Lower leg skin (tissue), 3 donors: ENCODE data around the gene WDR5.

Source experiments
- CTCF ChIP-seq, 3 donors: fragments of 450-650 bp; IDR thresholded peaks; one replicate each; pipeline ENCODE4 v1.5.1; 2016; ENCODE audit warnings: antibody characterized with exemption in 3 of 3, mild to moderate bottlenecking in 3 of 3, moderate library complexity in 2 of 3
- POLR2A ChIP-seq, 2 donors: fragments of 450-650 bp; IDR thresholded peaks; one replicate each; pipeline ENCODE4 v1.6.1; 2016 to 2017; ENCODE audit warnings: antibody characterized with exemption in 2 of 2, mild to moderate bottlenecking in 1 of 2, moderate library complexity in 1 of 2

GRCh38 chr9:134180786-134181647, 45.1 kb downstream of the WDR5 start:
- TF ChIP-seq POLR2A (IDR thresholded peaks at IDR 0.05) = no peak
- no peak for TF ChIP-seq CTCF (IDR thresholded peaks at IDR 0.05)
